Inflammatory macrophage treated with lipopolysaccharide for 1 hour (primary cell): ENCODE results near the gene CHAC1.
"Not testable (repeated sequence)": the region's sequence is repeated elsewhere in the genome, so short reads cannot be mapped to it uniquely, and the experiment has no call there.

Source experiments
- DNase-seq, 2 donors: peaks; one replicate each; pipeline ENCODE4 v3.0.0-alpha.2; 2020 to 2022

CHAC1 gene

GRCh38 chr15:40959331-40960141, 6.3 kb downstream of the CHAC1 start:
- no peak for DNase-seq

- DNase-seq: no peak
These were observed 7.0 kb downstream of the CHAC1 start for GRCh38 chr15:40960151-40960885.

- DNase-seq: peak; percentile 11 to 15
These were observed 7.7 kb downstream of the CHAC1 start for GRCh38 chr15:40960925-40961324.

- not testable (repeated sequence) for DNase-seq
These were observed 8.5 kb downstream of the CHAC1 start for GRCh38 chr15:40961740-40962139.

GRCh38 chr15:40962317-40962716, 9.0 kb downstream of the CHAC1 start:
- DNase-seq: not testable (repeated sequence)

GRCh38 chr15:40963201-40963600, 9.9 kb downstream of the CHAC1 start:
- DNase-seq: no peak

GRCh38 chr15:40964006-40964405, 10.7 kb downstream of the CHAC1 start:
- DNase-seq: no peak

GRCh38 chr15:40964634-40965033, 11.4 kb downstream of the CHAC1 start:
- no peak for DNase-seq

- DNase-seq: no peak
These were observed 15.2 kb downstream of the CHAC1 start for GRCh38 chr15:40968290-40969085.

- DNase-seq: no peak
These were observed 16.1 kb downstream of the CHAC1 start for GRCh38 chr15:40969363-40969762.

- no peak for DNase-seq
These were observed 21.6 kb downstream of the CHAC1 start for GRCh38 chr15:40974879-40975278.

GRCh38 chr15:40976819-40977218, 23.5 kb downstream of the CHAC1 start:
- DNase-seq: no peak

GRCh38 chr15:40978141-40978540, 24.9 kb downstream of the CHAC1 start:
- no peak for DNase-seq

GRCh38 chr15:40978562-40978961, 25.3 kb downstream of the CHAC1 start:
- DNase-seq: no peak

GRCh38 chr15:40981186-40981585, 27.9 kb downstream of the CHAC1 start:
- DNase-seq: no peak

GRCh38 chr15:40982855-40983254, 29.6 kb downstream of the CHAC1 start:
- DNase-seq: no peak

GRCh38 chr15:40984406-40984805, 31.1 kb downstream of the CHAC1 start:
- DNase-seq: no peak

GRCh38 chr15:40984964-40985363, 31.7 kb downstream of the CHAC1 start:
- no peak for DNase-seq

GRCh38 chr15:40985541-40986330, 32.5 kb downstream of the CHAC1 start:
- DNase-seq: no peak

GRCh38 chr15:40986820-40987219, 33.5 kb downstream of the CHAC1 start:
- DNase-seq: no peak

- no peak for DNase-seq
These were observed 34.9 kb downstream of the CHAC1 start for GRCh38 chr15:40988156-40988555.

GRCh38 chr15:40990080-40990479, 36.8 kb downstream of the CHAC1 start:
- no peak for DNase-seq

- DNase-seq: peak; percentile 20 to 29
These were observed 37.5 kb downstream of the CHAC1 start for GRCh38 chr15:40990789-40991188.
